HG02678 (cell line): Measurements from ENCODE around the gene FBL.
"Not testable (repeated sequence)": the region's sequence is repeated elsewhere in the genome, so short reads cannot be mapped to it uniquely, and the experiment has no call there.

Source experiments
- ATAC-seq: cut with Tn5 transposase; IDR thresholded peaks from one replicate; pipeline ENCODE4 v1.9.1; 2021; ENCODE audit warnings: mild to moderate bottlenecking, moderate library complexity; ENCODE audit not compliant: unreplicated experiment

Gene FBL

DNA sequence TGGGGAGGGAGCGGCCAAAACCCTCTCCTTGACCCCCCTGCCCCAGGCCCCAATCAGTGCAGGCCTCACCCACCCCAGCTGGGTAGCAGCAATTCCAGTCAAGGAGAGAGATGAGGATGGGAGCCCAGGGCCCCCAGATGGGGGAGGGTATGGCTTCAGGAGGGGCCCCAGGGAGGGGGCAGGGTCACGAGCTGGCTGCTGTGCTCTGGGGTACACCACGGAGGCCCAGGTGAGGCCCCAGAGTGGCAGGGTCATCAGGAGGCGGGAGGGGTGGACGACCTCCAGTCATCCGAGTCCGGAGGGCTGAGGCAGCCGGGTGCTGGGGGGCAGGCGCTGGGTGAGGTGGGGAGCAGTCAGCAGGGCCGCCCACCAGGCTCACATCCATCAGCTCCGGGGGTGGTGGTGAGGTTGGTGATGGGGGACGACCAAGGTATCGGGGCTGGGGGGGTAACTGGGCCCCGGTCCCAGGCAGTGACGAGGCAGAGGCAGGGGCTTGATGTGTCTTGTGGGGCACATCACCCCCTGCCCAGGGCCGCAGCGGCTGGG is 20.6 kb downstream of the FBL start:
- ATAC-seq, result no peak

DNA sequence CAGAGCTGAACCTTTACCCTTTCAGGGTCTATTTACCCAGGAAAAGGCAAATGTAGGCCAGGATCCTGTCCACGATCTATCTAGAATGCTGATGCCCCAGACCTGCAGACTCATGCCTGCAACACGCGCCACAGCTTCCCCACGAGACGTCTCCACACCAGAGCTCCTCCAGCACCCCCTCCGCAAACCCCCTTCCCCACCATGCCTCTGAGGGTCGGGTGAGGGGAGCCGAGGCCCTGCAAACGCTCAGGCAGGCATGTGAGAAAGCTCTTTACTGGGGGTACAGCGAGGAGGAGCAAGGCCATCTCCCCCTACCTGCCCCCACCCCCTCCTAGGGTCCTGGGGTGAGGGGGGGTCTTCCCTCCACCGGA is 21.1 kb downstream of the FBL start:
- ATAC-seq, result no peak

DNA sequence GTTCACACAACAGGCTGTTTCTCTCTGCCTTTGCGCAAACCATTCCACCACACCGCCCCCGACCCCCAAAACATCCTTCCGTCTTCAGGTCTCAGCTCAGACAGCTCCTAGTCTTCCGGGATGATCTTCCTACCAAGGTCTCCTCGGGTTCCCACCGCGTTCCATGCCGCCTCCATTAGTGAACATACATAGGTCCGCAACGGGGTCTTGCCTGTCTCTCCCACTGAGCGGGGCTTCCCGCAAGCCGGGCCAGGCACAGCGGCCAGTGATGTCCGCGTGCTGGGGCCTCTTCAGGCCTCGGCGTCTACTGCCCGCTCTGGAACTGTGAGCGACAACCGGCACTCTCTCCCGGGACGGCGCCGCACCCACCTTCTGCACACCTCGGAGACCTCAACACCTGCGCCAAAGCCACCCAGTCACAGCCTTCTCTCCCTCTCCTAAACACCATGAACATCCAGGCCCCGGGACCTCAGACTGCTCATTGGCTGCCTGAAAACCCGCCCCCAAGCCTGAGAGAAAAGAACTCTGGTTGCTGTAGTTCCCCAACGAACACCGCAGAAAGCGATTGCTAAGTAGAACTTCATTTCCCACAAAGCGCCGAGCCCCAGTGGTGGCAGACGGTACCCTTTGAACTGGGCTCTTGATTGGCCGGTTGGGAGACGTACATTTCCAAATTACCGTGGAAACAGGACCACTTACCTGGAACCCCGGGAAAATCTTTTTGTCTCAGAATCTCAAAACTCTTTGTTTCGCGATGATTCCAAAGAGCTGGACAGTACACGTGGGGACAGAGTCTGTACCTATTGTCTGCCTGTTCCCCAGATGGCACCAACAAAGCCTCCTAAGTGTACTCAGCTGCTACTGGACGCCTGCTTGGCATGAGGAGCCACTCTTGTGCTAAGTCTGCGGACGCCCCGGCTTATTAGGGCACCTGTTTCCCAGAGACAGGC is 21.8 kb downstream of the FBL start:
- ATAC-seq, result peak; percentile 94

DNA sequence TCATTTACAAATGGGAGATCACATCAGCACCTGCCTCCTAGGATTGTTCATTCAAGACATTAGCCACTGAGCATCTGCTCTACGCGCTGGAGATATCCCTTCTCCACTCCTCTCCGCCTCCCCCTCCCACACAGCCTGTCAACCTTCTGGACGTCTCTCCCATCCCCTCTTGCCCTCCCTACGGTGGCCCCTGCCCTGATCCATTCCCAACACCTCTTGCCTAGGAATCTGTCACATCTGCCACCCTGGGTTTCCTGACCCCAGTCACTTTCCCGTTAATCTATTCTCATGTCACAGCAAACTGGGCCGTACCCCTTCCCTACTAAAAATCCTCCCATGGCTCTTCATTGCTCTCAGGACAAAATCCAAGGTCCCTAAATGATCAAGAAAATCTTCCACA is 22.5 kb downstream of the FBL start:
- no peak for ATAC-seq

DNA sequence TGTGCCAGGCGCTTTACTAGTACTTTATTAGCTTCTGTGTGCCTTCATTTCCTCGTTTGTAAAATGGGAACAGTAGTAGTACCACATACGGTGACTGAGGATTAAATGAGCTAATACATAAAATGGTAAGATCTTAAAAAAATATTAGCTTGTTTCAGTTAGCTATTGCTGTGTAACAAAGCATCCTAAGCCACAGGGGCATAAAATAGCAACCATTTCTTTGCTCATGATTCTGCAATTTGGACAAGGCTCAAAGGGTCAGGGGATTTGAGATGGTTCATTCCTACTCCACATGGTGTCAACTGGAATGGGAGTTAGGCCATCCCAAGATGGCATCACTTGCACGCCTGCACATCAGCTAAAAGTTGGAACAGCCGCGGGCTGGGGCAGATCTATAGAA is 25.5 kb downstream of the FBL start:
- no peak for ATAC-seq

DNA sequence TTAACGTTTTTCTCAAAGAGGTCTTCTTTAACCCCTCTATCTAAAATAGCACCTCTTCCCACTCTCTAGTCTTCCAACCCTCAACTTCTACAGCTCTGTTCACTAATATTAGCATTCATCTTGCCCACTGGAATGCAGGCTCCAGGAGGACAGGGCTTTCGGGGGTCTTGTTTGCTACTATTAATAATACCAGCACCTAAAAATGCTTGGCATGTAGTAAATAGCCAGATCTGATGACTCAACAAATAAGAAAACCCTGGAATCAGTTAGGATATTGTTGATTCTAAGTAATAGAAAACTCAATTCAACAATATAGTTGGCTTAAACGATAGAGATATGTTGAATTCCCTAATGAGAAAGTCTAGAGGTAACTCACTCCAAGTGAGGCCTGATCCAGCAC is 26.4 kb downstream of the FBL start:
- ATAC-seq, result no peak

DNA sequence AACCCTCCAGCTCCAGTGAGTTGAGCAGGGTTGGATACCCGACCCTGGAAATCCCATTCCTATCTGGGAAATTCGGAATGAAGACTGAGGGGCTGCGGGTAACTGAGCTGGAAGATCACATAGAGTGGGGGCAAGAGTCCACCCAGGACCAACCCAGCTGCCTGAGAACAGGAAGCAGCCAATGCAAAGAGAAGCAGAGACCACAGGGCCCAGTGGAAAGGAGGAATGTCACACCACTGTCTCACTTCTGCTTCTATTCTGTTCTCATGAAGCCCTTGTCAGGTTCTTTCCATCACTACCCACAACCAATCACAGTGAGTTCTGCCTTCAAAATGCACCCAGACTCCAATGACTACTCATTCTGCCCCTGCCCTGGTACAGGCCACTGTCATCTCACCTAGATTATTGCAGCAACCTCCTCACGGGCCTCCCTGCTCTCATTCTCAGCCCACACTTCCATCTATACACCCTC is 27.5 kb downstream of the FBL start:
- ATAC-seq, result peak; percentile 65

DNA sequence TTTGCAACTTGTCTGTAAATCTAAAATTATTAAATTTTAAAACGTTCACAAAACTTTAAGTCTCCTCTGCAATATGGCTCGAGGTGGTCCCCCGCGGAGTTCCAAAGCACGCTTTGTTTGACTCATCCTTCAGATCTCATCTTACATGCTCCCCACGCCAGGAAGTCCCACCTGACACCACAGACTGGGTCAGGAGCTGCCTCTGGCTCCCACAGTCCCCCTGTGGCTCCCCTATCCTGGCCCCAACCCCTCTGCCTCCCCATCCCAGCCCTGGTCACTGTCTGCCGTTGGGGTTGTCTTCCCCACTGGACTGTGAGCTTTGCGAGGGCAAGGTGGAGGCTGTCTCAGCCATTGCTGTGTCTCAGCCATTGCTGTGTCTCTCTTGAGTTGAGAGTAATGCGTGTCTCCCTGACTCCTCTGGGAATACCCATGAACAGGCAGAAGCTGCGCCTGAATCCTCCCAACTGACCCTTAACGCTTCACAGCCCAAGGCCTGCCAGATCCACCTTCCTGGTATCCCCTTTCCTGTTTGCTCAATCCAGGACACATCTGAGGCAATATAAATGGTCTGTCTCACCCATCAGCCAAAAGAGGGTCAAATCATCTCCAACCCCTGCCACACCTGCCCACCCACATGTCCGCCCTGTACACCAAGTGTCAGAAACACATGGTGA is 28.2 kb downstream of the FBL start:
- no peak for ATAC-seq

DNA sequence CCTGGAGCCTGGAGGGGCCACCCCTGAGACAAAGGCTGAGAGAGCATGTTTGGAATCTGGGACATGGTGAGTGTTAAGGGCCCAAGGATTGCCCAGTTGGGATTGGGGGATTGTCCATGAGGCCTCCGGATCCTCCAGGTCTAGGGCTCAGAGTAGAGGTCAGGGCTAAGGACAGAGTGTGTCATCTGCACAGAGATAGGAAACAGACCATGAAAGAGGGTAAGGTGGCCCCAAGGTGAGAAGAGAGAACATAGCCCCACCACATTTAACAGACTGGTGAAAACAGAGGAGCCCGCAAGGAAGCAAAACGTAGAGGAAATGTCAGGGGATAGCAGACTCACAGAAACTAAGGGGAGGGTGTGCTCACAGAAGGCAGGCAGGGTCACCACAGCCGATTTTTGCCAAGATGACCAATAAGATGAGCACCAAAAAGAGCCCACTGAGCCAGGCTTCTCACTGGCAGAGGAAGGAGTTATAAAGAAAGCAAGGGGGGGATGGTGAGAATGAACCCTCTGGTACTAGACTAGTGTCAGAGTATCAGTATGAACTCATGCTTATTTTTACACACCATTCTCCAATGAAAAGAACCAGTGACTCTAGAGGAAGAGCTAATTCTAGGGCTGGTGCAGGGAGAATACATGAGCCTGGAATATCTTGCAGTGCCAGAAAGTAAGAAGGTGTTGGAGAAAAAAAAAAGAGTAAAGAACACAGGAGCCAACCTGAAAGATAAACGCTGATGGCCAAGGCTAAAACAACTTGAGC is 29.7 kb downstream of the FBL start:
- no peak for ATAC-seq

DNA sequence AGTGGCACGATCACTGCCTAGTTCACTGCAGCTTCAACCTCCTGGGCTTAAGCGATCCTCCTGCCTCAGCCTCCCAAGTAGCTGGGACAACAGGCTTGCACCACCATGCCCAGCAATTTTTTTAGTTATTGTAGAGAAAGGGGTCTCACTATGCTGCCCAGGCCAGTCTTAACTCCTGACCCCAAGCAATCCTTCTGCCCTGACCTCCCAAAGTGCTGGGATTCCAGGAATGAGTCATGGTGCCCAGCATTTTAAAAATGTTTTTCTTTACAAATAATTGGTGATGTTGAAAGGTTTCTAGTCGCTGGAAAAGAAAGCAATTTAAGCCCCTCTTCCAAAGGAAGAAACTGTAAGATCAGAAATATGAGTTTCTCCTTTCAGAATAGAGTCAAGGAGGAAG is 31.6 kb downstream of the FBL start:
- ATAC-seq, result no peak

DNA sequence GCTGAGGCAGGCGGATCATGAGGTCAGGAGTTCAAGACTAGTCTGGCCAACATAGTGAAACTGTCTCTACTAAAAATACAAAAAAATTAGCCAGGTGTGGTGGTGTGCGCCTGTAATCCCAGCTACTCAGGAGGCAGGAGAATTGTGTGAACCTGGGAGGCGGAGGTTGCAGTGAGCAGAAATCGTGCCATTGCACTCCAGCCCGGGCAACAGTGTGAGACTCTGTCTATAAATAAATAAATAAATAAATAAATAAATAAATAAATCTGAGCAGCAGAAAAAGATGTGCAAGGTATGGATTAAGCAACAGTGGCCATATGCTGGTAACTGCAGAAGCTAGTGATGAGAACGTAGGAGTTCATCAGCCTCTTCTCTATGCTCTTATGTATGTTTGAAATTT is 32.1 kb downstream of the FBL start:
- ATAC-seq, result not testable (repeated sequence)

DNA sequence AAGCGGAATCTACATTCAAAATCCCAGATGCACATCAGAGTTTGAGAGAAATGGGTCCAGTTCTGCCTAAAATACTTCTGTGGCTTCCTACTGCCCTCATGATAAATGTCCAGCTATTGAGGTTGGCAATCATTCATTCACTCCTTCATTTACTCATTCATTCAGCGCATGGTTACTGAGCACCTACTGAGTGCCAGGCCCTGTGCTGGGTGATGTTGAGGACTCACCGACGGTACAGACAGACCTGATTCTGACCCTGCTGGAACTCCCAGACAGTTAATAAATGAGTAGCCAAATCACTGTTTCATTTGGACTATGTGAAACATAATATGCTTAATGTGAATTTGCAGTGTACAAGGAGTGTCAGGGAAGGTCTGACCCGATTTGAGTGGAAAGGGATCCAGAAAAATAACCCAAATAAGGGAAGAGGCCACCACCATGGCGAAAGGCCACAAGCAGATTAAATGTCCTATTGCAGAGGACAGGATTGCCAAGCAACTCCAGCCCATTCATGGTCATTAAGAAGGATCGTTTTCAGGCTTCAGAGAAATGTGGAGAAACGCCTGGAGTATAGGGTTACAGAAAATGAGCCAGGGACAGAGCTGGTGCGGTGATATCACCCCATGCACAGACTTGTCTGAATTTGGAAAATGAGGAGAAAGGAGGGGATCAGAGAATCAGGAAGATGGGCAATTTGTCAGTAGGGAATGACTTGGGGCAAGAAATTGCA is 32.8 kb downstream of the FBL start:
- no peak for ATAC-seq

DNA sequence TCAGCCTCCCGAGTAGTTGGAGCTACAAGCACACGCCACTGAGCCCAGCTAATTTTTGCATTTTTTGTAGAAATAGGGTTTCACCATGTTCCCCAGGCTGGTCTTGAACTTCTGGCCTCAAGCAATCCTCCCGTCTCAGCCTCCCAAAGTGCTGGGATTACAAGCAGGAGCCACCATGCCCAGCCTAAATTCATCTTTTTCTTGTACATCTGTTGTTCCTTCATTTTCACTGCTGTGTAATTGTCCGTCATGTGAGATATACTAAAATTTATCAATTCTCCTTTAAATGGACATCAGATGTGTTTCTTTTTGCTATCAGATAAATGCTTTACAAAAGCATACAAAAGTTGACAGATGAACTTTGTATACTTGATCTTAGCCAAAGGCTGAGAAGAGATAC is 35.1 kb downstream of the FBL start:
- ATAC-seq, result no peak

DNA sequence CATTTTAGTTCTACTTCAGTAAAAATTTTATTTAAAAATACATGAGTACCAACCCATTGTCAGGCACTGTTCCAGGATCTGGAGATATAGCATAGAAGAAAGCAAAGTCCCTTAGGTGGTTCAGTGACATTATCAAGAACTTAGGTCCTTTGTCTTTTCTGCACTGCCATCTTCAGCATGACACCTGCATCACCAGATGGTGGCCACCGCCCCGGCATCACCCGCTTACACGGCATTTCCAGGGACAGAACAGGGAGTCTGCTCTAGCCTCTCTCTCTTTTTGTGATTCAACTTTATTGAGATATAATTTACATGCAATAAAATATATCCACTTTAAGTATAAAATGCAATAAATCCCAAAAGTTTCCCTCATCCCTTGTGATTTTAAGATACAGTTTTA is 35.8 kb downstream of the FBL start:
- ATAC-seq, result no peak

DNA sequence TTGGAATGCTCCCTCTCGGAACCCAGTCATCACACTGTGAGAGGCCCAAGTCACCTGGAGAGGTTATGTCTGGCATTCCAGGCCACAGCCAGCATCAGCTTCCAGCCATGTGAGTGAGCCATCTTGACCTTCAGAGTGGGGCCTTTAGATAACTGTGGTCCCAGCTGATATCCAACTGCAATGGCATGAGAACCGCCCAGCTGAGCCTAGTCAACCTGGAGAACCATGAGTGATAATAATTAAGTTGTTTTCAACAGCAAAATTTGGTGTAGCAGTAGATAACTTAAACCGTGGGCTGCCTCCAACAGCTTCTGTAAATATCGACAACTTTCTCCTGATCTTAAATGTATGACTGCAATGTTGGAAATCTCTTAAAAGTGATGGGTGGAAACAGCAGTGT is 36.8 kb downstream of the FBL start:
- no peak for ATAC-seq

DNA sequence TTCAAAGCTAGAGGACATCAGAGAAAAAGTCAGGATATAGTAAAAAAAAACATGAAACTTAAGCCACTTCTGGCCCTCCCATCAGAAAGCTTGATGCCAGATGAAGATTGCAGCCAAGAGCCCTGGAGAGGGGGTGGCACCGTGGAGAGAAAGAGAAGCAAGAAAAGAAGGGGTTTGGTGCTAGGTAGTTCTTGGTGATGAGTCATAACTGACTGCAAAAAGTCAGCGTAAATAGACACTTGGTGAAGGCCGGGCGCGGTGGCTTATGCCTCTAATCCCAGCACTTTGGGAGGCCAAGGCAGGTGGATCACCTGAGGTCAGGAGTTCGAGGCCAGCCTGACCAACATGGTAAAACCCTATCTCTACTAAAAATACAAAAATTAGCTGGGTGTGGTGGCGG is 37.5 kb downstream of the FBL start:
- ATAC-seq, result not testable (repeated sequence)

DNA sequence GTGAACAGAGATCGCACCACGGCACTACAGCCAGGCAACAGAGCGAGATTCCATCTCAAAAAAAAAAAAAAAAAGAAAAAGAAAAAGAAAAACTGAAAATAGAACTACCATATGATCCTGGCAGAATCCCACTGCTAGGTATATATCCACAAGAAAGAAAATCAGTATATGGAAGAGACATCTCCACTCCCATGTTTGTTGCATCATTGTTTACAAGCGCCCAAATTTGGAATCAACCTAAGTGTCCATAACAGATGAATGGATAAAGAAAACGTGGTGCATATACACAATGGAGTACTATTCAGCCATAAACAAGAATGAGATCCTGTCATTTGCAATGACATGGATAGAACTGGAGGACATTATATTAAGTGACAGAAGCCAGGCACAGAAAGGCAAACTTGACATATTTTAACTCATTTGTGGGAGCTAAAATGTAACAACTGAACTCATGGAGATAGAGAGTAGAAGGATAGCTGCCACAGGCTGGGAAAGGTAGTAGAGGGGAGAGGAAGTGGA is 38.3 kb downstream of the FBL start:
- no peak for ATAC-seq

DNA sequence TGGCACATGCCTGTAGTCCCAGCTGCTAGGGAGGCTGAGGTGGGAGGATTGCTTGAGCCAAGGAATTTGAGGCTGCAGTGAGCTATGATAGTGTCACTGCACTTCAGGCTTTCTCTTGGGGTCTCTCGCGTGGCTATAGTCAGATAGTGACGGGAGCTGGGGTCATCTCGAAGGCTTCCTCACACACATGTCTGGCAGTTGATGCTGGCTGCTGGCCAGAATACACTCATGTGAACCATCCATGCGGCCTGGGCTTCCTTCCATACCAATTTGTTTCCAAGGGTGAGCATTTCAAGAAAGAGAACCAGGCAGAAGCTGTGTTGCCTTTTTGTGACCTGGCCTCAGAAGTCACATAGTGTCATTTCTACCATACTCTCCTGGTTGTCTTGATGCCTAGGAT is 41.1 kb downstream of the FBL start:
- ATAC-seq, result no peak

DNA sequence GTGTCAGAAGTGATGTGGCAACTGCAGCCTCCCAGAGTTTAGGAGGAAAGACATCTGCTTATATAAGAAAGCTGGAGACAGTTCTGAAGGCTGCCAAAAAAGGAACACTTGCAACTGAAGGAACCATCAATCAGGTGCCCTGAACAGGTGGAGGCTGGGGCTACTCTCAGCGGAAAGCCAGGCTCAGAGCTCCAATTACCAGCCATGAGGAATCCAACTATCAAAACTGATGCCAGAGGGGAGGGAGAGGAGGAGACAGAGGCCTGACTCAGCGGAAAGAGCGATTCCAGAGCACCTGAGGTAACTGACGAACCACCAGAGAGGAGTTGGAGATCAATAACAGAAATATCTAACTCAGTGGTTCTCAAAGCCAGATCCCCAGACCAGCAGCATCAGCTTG is 43.2 kb downstream of the FBL start:
- no peak for ATAC-seq

DNA sequence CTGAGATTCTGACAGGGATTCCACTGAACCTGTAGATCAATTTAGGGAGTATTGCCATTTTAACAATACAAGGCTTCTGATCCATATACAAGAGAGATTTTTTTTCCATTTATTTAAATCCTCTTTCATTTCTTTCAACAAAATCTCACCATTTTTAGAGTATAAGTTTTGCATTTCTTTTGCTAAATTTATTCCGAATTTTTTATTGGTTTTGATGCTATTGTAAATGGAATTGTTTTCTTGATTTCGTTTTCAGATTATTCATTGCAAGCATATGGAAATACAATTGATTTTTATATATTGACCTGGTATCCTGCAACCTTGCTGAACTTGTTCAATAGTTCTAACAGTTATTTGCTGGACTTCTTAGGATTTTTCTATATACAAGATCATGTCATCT is 49.1 kb downstream of the FBL start:
- no peak for ATAC-seq
